OCI-LY3 (cell line): ENCODE data around the gene MEIS3.

Experiments
- H2AFZ ChIP-seq: fragments of 200-600, 300-600 bp; shearing (Covaris generic); 2 replicates; pipeline ENCODE4 v1.6.0; 2014; ENCODE audit warnings: antibody characterized with exemption, low read depth, low read length
- H3K27ac ChIP-seq: fragments of 200-600, 300-600 bp; sonication (generic); 2 replicates; pipeline ENCODE4 v1.5.1; 2014; ENCODE audit warnings: mild to moderate bottlenecking, low read length, moderate library complexity, mixed read lengths
- H3K27me3 ChIP-seq: fragments of 200-600, 300-600 bp; sonication (generic); 2 replicates; pipeline ENCODE4 v1.6.1; 2014; ENCODE audit warnings: low read depth, low read length, mixed read lengths
- H3K36me3 ChIP-seq: fragments of 200-600, 300-600 bp; sonication (generic); replicated peaks from 2 replicates; pipeline ENCODE3; 2014; ENCODE audit warnings: low read depth, low read length, mixed read lengths
- H3K4me1 ChIP-seq: fragments of 300-600, 200-600 bp; sonication (generic); 2 replicates; pipeline ENCODE4 v1.6.1; 2014; ENCODE audit warnings: low read length, mixed read lengths
- H3K4me2 ChIP-seq: fragments of 200-600, 300-600 bp; sonication (generic); 2 replicates; pipeline ENCODE4 v1.6.1; 2014; ENCODE audit warnings: low read length, mixed read lengths
- H3K4me3 ChIP-seq: fragments of 300-600, 200-600 bp; sonication (generic); 2 replicates; pipeline ENCODE4 v1.5.1; 2014; ENCODE audit warnings: antibody characterized with exemption, mild to moderate bottlenecking, low read length, moderate library complexity
- H3K79me2 ChIP-seq: fragments of 300-600, 200-600 bp; shearing (Covaris generic); 2 replicates; pipeline ENCODE4 v1.6.1; 2014; ENCODE audit warnings: mild to moderate bottlenecking, low read length, mixed read lengths
- H3K9ac ChIP-seq: fragments of 300-600, 200-600 bp; shearing (Covaris generic); 2 replicates; pipeline ENCODE4 v1.6.0; 2014; ENCODE audit warnings: mild to moderate bottlenecking, low read length, moderate library complexity
- H3K9me3 ChIP-seq: fragments of 200-600, 300-600 bp; shearing (Covaris generic); 2 replicates; pipeline ENCODE4 v1.6.1; 2014; ENCODE audit warnings: low read length, mixed read lengths; ENCODE audit not compliant: insufficient read depth
- H4K20me1 ChIP-seq: fragments of 200-600, 300-600 bp; sonication (generic); 2 replicates; pipeline ENCODE4 v1.6.1; 2016; ENCODE audit warnings: low read length, mixed read lengths; ENCODE audit not compliant: insufficient read depth
- EZH2phosphoT487 ChIP-seq: fragments of 200-600 bp; shearing (Covaris generic); IDR thresholded peaks from 2 replicates; pipeline ENCODE4 v1.6.1; 2018; ENCODE audit warnings: antibody characterized with exemption, mixed run types, low read depth
- TF ChIP-seq, protein P1 (sequence below): fragments of 200-600, 300-600 bp; sonication (generic); IDR thresholded peaks from 2 replicates; pipeline ENCODE4 v1.5.1; 2014; ENCODE audit warnings: antibody characterized with exemption, low read length, low read depth

Gene MEIS3

GRCh38 chr19:47379381-47379938 is 39.9 kb downstream of the MEIS3 start:
- H3K4me1 ChIP-seq, result no peaks in the 10 kb centered on the region
- peaks cover 54% of the 10 kb centered on the region for H3K36me3 ChIP-seq
- no peaks in the 10 kb centered on the region for H3K27me3 ChIP-seq
- TF ChIP-seq, protein P1, sequence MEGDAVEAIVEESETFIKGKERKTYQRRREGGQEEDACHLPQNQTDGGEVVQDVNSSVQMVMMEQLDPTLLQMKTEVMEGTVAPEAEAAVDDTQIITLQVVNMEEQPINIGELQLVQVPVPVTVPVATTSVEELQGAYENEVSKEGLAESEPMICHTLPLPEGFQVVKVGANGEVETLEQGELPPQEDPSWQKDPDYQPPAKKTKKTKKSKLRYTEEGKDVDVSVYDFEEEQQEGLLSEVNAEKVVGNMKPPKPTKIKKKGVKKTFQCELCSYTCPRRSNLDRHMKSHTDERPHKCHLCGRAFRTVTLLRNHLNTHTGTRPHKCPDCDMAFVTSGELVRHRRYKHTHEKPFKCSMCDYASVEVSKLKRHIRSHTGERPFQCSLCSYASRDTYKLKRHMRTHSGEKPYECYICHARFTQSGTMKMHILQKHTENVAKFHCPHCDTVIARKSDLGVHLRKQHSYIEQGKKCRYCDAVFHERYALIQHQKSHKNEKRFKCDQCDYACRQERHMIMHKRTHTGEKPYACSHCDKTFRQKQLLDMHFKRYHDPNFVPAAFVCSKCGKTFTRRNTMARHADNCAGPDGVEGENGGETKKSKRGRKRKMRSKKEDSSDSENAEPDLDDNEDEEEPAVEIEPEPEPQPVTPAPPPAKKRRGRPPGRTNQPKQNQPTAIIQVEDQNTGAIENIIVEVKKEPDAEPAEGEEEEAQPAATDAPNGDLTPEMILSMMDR, result no peak
- no peak for TF ChIP-seq EZH2phosphoT487
- H3K9me3 ChIP-seq, result no peaks in the 10 kb centered on the region
- H3K4me3 ChIP-seq, result no peak overlapping the region
- H3K9ac ChIP-seq, result no peak overlapping the region
- H2AFZ ChIP-seq, result no peak overlapping the region
- no peaks in the 10 kb centered on the region for H3K79me2 ChIP-seq
- H4K20me1 ChIP-seq, result no peaks in the 10 kb centered on the region
- H3K4me2 ChIP-seq, result no peak overlapping the region
- no peak overlapping the region for H3K27ac ChIP-seq

GRCh38 chr19:47378246-47378645 is 41.1 kb downstream of the MEIS3 start:
- H3K9me3 ChIP-seq, result no peaks in the 10 kb centered on the region
- peaks cover 60% of the 10 kb centered on the region for H3K36me3 ChIP-seq
- H3K27ac ChIP-seq, result no peak overlapping the region
- TF ChIP-seq, protein P1, result no peak
- no peak for TF ChIP-seq EZH2phosphoT487
- no peaks in the 10 kb centered on the region for H3K79me2 ChIP-seq
- no peak overlapping the region for H3K4me3 ChIP-seq
- no peak overlapping the region for H3K4me2 ChIP-seq
- no peaks in the 10 kb centered on the region for H3K27me3 ChIP-seq
- no peaks in the 10 kb centered on the region for H4K20me1 ChIP-seq
- no peaks in the 10 kb centered on the region for H3K4me1 ChIP-seq
- no peak overlapping the region for H3K9ac ChIP-seq
- H2AFZ ChIP-seq, result no peak overlapping the region

GRCh38 chr19:47377801-47378200 is 41.5 kb downstream of the MEIS3 start:
- Histone ChIP-seq H4K20me1 (no peaks in the 10 kb centered on the region), H3K4me3 (no peak overlapping the region), H3K4me2 (no peak overlapping the region), H3K27ac (no peak overlapping the region), H3K79me2 (no peaks in the 10 kb centered on the region), H2AFZ (no peak overlapping the region), H3K27me3 (no peaks in the 10 kb centered on the region), H3K9me3 (no peaks in the 10 kb centered on the region), H3K4me1 (no peaks in the 10 kb centered on the region), H3K36me3 (peaks cover 65% of the 10 kb centered on the region), H3K9ac (no peak overlapping the region)
- no peak for TF ChIP-seq EZH2phosphoT487

DNA sequence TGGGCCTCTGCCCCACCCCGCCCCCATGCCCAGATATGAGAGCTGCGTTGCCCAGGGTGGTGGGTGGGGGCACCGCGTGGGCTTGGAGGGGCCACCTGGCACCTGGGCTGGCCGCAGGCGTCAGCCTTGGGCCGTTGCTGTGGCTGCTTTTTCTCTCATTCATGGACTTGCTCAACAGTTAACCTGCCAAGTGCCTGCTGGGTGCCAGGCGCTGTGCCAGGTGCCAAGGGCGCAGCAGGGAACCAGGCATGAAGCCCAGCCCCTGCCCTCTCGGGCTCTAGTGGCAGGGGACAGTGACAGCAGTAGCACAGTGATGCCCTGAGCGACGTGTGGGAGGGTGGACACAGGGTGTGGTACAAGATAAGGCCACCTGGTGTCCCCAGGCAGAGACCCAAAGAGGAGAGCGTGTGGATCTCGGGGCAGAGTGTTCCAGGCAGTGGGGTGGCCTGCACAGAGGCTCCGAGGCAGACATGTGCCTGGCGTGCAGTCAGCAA is 42.1 kb downstream of the MEIS3 start:
- Histone ChIP-seq H3K79me2 (no peaks in the 10 kb centered on the region), H3K9ac (no peak overlapping the region), H3K4me1 (no peaks in the 10 kb centered on the region), H3K4me3 (no peak overlapping the region), H3K27me3 (no peaks in the 10 kb centered on the region), H2AFZ (no peak overlapping the region), H3K9me3 (no peaks in the 10 kb centered on the region), H3K4me2 (no peak overlapping the region), H4K20me1 (no peaks in the 10 kb centered on the region), H3K36me3 (peaks cover 68% of the 10 kb centered on the region), H3K27ac (no peak overlapping the region)
- no peak for TF ChIP-seq EZH2phosphoT487
- TF ChIP-seq, protein P1, result no peak
